ENCODE results near the gene COL2A1.

COL2A1 gene

GRCh38 chr12:47986291-47986660, 18.0 kb downstream of the COL2A1 start (continued):
- no peak for TF ChIP-seq ZFP3 (tag by site-specific recombination; IDR thresholded peaks at IDR 0.05; ENCODE audit: low read depth)

- Histone ChIP-seq H3K27ac (ENCODE audit: extremely low read depth, low read depth, low read length) (no peak overlapping the region), H3K36me3 (ENCODE audit: control insufficient read depth in 2 of 2, insufficient read depth in 1 of 2, low read length in 2 of 2) (peaks cover 0 to 52% of the 10 kb centered on the region in 2 experiments; a peak in 2 of 3 replicates), H3K9me3 (ENCODE audit: control insufficient read depth, insufficient read depth, low read depth, low read length) (no peaks in the 10 kb centered on the region), H3K4me1 (ENCODE audit: control insufficient read depth, insufficient read depth, low read length) (no peaks in the 10 kb centered on the region), H3K4me3 (ENCODE audit: low read depth, low read length) (no peak overlapping the region)
- POLR2A ChIA-PET: no interaction called here
- CTCF ChIA-PET: interaction anchor here (0.5 kb wide), 1 partner anchor 102 kb away, joined by 3 read pairs; no protein-coding TSS in a partner anchor
- no peak for TF ChIP-seq ZBTB21 (tag by site-specific recombination; IDR thresholded peaks at IDR 0.05)
- no peak for TF ChIP-seq ZNF112 (tag by site-specific recombination; IDR thresholded peaks at IDR 0.05)
- no peak for TF ChIP-seq SALL2 (tag by site-specific recombination; IDR thresholded peaks at IDR 0.05; ENCODE audit: borderline replicate concordance)
Observed at GRCh38 chr12:47985596-47986290, 18.5 kb downstream of the COL2A1 start.

- H3K36me3 ChIP-seq (ENCODE audit: control insufficient read depth in 2 of 2, insufficient read depth in 1 of 2, low read length in 2 of 2): peaks cover 0 to 49% of the 10 kb centered on the region in 2 experiments; a peak in 1 of 3 replicates
- TF ChIP-seq OSR2 (tag by site-specific recombination; IDR thresholded peaks at IDR 0.05): no peak
- TF ChIP-seq ZNF404 (tag by site-specific recombination; IDR thresholded peaks at IDR 0.05): no peak
- no peak for TF ChIP-seq ZSCAN18 (tag by site-specific recombination; IDR thresholded peaks at IDR 0.05)
- no peak for TF ChIP-seq SCRT1 (tag by site-specific recombination; IDR thresholded peaks at IDR 0.05; ENCODE audit: borderline replicate concordance)
- TF ChIP-seq ZBTB48 (tag by site-specific recombination; IDR thresholded peaks at IDR 0.05): no peak
- TF ChIP-seq ZSCAN4 (tag by site-specific recombination; IDR thresholded peaks at IDR 0.05): no peak
- no peak for TF ChIP-seq MZF1 (tag by site-specific recombination; IDR thresholded peaks at IDR 0.05; ENCODE audit: borderline replicate concordance)
- no peak for TF ChIP-seq ZNF155 (tag by site-specific recombination; IDR thresholded peaks at IDR 0.05)
- TF ChIP-seq ZNF214 (tag by site-specific recombination; IDR thresholded peaks at IDR 0.05; ENCODE audit: borderline replicate concordance): no peak
- no peak for TF ChIP-seq ZSCAN23 (tag by site-specific recombination; IDR thresholded peaks at IDR 0.05)
- ChIA-PET CTCF (no interaction called here), POLR2A (no interaction called here)
- H3K4me1 ChIP-seq (ENCODE audit: control insufficient read depth, insufficient read depth, low read length): no peaks in the 10 kb centered on the region
- no peaks in the 10 kb centered on the region for H3K9me3 ChIP-seq (ENCODE audit: control insufficient read depth, insufficient read depth, low read depth, low read length)
- H3K4me3 ChIP-seq (ENCODE audit: low read depth, low read length): no peak overlapping the region
- H3K27ac ChIP-seq (ENCODE audit: extremely low read depth, low read depth, low read length): no peak overlapping the region
Observed at GRCh38 chr12:47984331-47984801, 19.9 kb downstream of the COL2A1 start.

GRCh38 chr12:47983541-47984115, 20.6 kb downstream of the COL2A1 start:
- no peaks in the 10 kb centered on the region for H3K4me1 ChIP-seq (ENCODE audit: control insufficient read depth, insufficient read depth, low read length)
- H3K27ac ChIP-seq (ENCODE audit: extremely low read depth, low read depth, low read length): no peak overlapping the region
- H3K9me3 ChIP-seq (ENCODE audit: control insufficient read depth, insufficient read depth, low read depth, low read length): no peaks in the 10 kb centered on the region
- no peak overlapping the region for H3K4me3 ChIP-seq (ENCODE audit: low read depth, low read length)
- POLR2A ChIA-PET: no interaction called here
- peak; percentile 83 for TF ChIP-seq EGR2 (tag by site-specific recombination; IDR thresholded peaks at IDR 0.05; ENCODE audit: low read depth)
- no peak for TF ChIP-seq ZNF292 (tag by site-specific recombination; IDR thresholded peaks at IDR 0.05; ENCODE audit: borderline replicate concordance, low read depth)
- no peak for TF ChIP-seq KLF10 (tag by site-specific recombination; IDR thresholded peaks at IDR 0.05)
- TF ChIP-seq PRDM1 (tag by site-specific recombination; IDR thresholded peaks at IDR 0.05): no peak
- no peak for TF ChIP-seq ZNF560 (tag by site-specific recombination; IDR thresholded peaks at IDR 0.05; ENCODE audit: borderline replicate concordance)
- TF ChIP-seq AEBP2 (tag by site-specific recombination; IDR thresholded peaks at IDR 0.05; ENCODE audit: borderline replicate concordance): no peak
- TF ChIP-seq SALL2 (tag by site-specific recombination; IDR thresholded peaks at IDR 0.05; ENCODE audit: borderline replicate concordance): no peak
- TF ChIP-seq ZFHX2 (tag by site-specific recombination; conservative IDR thresholded peaks at IDR 0.05): peak; percentile 66
- no peak for TF ChIP-seq ZNF514 (tag by site-specific recombination; IDR thresholded peaks at IDR 0.05)
- CTCF ChIA-PET: interaction anchor here (0.6 kb wide), 1 partner anchor 78 kb away, joined by 4 read pairs; no protein-coding TSS in a partner anchor
- H3K36me3 ChIP-seq (ENCODE audit: control insufficient read depth in 2 of 2, insufficient read depth in 1 of 2, low read length in 2 of 2): peaks cover 0 to 50% of the 10 kb centered on the region in 2 experiments; a peak in 1 of 3 replicates

All from HEK293 (cell line).